T-cell (primary cell): ENCODE data around the gene SYNPO. TPM values are rescaled to one million over a fixed set of nuclear protein-coding genes. Genes with fewer than 3 reads are reported as not detected.

Experiments
- ATAC-seq, 4 experiments: fragments of 200-7000 bp in 3 of 4; fragments of 150-1000 bp in 1 of 4; cut with Tn5 transposase; replicated peaks in 1 of 4; 1 replicate in 3 of 4; 2 replicates in 1 of 4; pipeline ENCODE4 v1.10.0; 2021; ENCODE audit warnings: moderate library complexity in 3 of 4, mild to moderate bottlenecking in 2 of 4, moderate number of reproducible peaks in 1 of 4
- CTCF ChIA-PET, 2 donors: fragments of 300-600 bp; sonication (Branson Sonifier 250); formaldehyde crosslinking; loops; one replicate each; lab custom pipeline; 2022; ENCODE audit warnings: antibody characterized with exemption in 2 of 2; lab: Charles Lee
- POLR2A ChIA-PET, 2 donors: fragments of 300-600 bp; sonication (Branson Sonifier 250); formaldehyde crosslinking; loops; one replicate each; lab custom pipeline; 2022; ENCODE audit warnings: antibody characterized with exemption in 2 of 2; lab: Charles Lee
- DNase-seq, 35 experiments: peaks; one replicate each; pipeline versions ENCODE4 v3.0.0 to v3.0.0-alpha.2; 2013 to 2023
- H3K27ac ChIP-seq: one replicate; pipeline ENCODE4 v1.5.1; 2013; ENCODE audit warnings: low read length
- H3K27me3 ChIP-seq, 2 experiments: replicated peaks in 1 of 2; 1 replicate in 1 of 2; 2 replicates in 1 of 2; pipeline versions ENCODE4 v1.6.1 to v1.7.0; 2013; ENCODE audit warnings: low read length in 1 of 2, mixed read lengths in 1 of 2; ENCODE audit not compliant: control insufficient read depth in 2 of 2, insufficient read depth in 2 of 2; ENCODE audit errors: extremely low read depth in 1 of 2
- H3K36me3 ChIP-seq, 2 donors: 1 replicate in 1 of 2; 2 replicates in 1 of 2; pipeline versions ENCODE4 v1.6.1 to v1.7.0; 2013; ENCODE audit warnings: low read length in 1 of 2; ENCODE audit not compliant: control insufficient read depth in 2 of 2, insufficient read depth in 1 of 2; ENCODE audit errors: extremely low read depth in 1 of 2
- H3K4me1 ChIP-seq, 2 experiments: 1 replicate in 1 of 2; 2 replicates in 1 of 2; pipeline versions ENCODE4 v1.6.1 to v1.7.0; 2013; ENCODE audit warnings: low read length in 2 of 2, mixed read lengths in 1 of 2; ENCODE audit not compliant: insufficient read depth in 2 of 2, control insufficient read depth in 1 of 2; ENCODE audit errors: extremely low read depth in 1 of 2
- H3K4me3 ChIP-seq, 2 donors: 1 replicate in 1 of 2; 2 replicates in 1 of 2; pipeline versions ENCODE4 v1.5.1 to v1.7.0; 2013; ENCODE audit warnings: mild to moderate bottlenecking in 2 of 2, low read length in 1 of 2, moderate library complexity in 1 of 2; ENCODE audit not compliant: control insufficient read depth in 1 of 2; ENCODE audit errors: extremely low read depth in 1 of 2
- H3K9me3 ChIP-seq: 2 replicates; pipeline ENCODE4 v1.7.0; 2013
- H3K27ac Mint-ChIP-seq, 2 donors: one replicate each; pipeline ENCODE4 v1.8.0; 2020 to 2021; ENCODE audit warnings: mild to moderate bottlenecking in 2 of 2, mixed read lengths in 2 of 2
- H3K27me3 Mint-ChIP-seq, 2 donors: one replicate each; pipeline ENCODE4 v1.8.0; 2021 to 2022; ENCODE audit warnings: mixed read lengths in 2 of 2
- H3K36me3 Mint-ChIP-seq: one replicate; pipeline ENCODE4 v1.8.0; 2021; ENCODE audit warnings: mixed read lengths
- H3K4me1 Mint-ChIP-seq, 3 donors: one replicate each; pipeline ENCODE4 v1.8.0; 2020 to 2022; ENCODE audit warnings: mixed read lengths in 3 of 3, mild to moderate bottlenecking in 1 of 3
- H3K4me3 Mint-ChIP-seq, 3 donors: one replicate each; pipeline ENCODE4 v1.8.0; 2020 to 2022; ENCODE audit warnings: mild to moderate bottlenecking in 3 of 3, mixed read lengths in 3 of 3, moderate library complexity in 3 of 3
- H3K9me3 Mint-ChIP-seq, 3 donors: one replicate each; pipeline ENCODE4 v1.8.0; 2020 to 2022; ENCODE audit warnings: mixed read lengths in 3 of 3
- WGBS: methylation state at CpG from one replicate; pipeline ENCODE4 v1.1.5; 2013; ENCODE audit warnings: missing lambda C conversion rate; ENCODE audit not compliant: insufficient coverage; 5-methylcytosine and 5-hydroxymethylcytosine counted together
- total RNA-seq, 35 experiments: library from RNA in 6 of 35; stranded (reverse) in 6 of 35; fragments of 120-200 nt in 1 of 35; gene quantifications; one replicate each; pipeline versions ENCODE4 v1.2.1 to v1.2.4 and lab custom pipeline; 2013 to 2026

Gene SYNPO
- total RNA-seq, 5 donors from 2014 or later (not counting 1 experiment from before 2014, with no cell fraction given) = 0.09 to 1.9 (median 1.0) TPM

DNA sequence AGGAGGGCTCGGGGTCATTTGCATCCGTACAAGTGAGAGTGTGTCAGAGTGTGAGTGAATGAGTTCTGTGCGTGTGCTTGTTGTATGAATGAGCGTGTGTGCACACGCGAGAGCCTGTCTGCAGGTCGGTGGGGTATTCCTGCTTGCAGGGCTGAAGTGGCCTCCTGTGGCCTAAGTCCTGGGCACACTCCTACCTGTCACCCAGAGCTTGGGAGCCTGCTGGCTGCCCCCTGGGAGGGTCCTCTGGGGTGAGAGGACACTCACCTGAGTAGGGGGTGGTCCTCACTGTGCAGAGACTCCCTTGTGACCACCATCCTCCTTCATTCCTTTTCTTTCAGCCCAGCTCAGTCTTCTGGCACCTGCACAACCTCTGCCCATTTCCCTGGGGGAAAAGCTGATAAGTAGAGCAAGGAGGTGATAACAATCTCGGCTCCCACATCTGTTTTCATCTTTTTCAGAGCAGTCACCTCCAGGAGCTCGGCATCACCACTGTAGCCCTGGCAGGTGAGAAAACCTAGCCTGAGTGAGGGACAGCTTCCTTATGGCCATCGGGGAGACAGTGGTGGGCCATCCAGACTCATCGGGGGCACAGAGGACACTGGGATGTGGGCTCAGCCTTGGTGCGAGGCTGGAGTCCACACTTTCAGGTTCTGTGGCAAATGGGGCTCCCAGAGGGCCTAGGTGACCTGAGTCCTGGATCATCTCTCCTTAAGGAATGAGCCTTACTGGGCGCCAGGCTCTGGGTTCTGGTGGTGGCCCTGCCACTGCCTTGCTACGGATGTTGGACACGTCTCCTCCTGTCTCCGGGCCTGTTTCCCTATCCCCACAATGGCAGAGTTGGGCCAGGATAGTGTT, 38.7 kb upstream of the SYNPO start:
- Mint-ChIP-seq H3K9me3 (no peaks in the 10 kb centered on the region), H3K36me3 (no peaks in the 10 kb centered on the region), H3K4me3 (no peak overlapping the region), H3K27me3 (peaks cover 0 to 2% of the 10 kb centered on the region in 2 donors), H3K4me1 (no peaks in the 10 kb centered on the region), H3K27ac (no peak overlapping the region)
- Histone ChIP-seq H3K27me3 (peaks cover 0 to 26% of the 10 kb centered on the region in 2 experiments), H3K36me3 (no peaks in the 10 kb centered on the region), H3K9me3 (no peaks in the 10 kb centered on the region), H3K4me3 (no peak overlapping the region), H3K4me1 (no peaks in the 10 kb centered on the region), H3K27ac (no peak overlapping the region)
- ChIA-PET CTCF (no interaction called here), POLR2A (no interaction called here)
- DNase-seq (no peak), ATAC-seq (no peak)
- WGBS = 74% methylated on average over 9 of the region's 16 CpGs

DNA sequence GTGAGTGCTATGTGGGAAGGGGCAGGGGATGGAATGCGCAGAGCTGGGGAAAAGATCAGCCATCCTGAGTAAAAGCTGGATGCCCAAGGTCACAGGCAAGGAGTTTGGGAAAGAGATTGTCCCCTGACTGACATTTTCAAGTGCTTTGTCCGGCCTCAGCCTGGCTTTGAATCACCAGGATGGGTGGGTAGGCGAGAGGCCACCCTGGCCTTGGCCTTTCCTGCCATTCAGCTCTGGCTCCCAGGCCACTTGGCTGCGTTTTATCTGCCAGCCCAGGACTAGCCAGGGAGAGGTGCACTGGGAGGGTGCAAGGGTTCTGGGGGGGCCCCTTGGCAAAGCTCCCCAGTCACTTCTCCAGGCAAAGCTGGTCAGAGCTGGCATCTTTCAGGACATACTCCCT, 37.4 kb upstream of the SYNPO start:
- POLR2A ChIA-PET = no interaction called here
- peaks cover 0 to 2% of the 10 kb centered on the region in 2 donors for H3K27me3 Mint-ChIP-seq
- DNase-seq = no peak
- WGBS = 72% methylated on average over 3 of the region's 4 CpGs
- H3K9me3 Mint-ChIP-seq = no peaks in the 10 kb centered on the region
- H3K36me3 Mint-ChIP-seq = no peaks in the 10 kb centered on the region
- H3K9me3 ChIP-seq = no peaks in the 10 kb centered on the region
- no peak overlapping the region for H3K27ac Mint-ChIP-seq
- no peaks in the 10 kb centered on the region for H3K36me3 ChIP-seq
- no peaks in the 10 kb centered on the region for H3K4me1 ChIP-seq
- ATAC-seq = no peak
- no peak overlapping the region for H3K4me3 ChIP-seq
- H3K4me3 Mint-ChIP-seq = no peak overlapping the region
- no peak overlapping the region for H3K27ac ChIP-seq
- CTCF ChIA-PET = no interaction called here
- H3K4me1 Mint-ChIP-seq = no peaks in the 10 kb centered on the region
- H3K27me3 ChIP-seq = peaks cover 0 to 26% of the 10 kb centered on the region in 2 experiments

DNA sequence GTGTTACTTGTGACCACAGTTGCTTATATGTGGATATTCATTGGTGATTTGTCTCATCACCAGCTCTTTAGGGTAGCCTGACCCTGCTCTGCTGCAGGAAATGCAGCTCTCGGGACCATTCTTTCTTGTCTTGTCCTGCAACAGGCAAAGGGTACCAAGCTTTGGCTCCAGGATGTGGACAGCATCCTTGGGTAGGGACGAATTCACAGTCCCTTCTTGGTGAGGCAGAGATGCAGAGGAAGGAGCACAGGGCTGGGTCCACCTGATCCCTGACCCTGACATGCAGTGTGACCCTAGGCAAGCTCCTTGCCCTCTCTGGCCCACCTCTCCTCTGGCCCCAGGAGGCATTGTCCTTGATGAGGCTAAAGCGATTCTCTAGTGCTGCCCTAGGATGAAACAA, 37.0 kb upstream of the SYNPO start:
- H3K36me3 Mint-ChIP-seq = no peaks in the 10 kb centered on the region
- no peaks in the 10 kb centered on the region for H3K4me1 Mint-ChIP-seq
- DNase-seq = no peak
- H3K9me3 Mint-ChIP-seq = no peaks in the 10 kb centered on the region
- WGBS = 64% methylated on average over 2 of the region's 3 CpGs
- Histone ChIP-seq H3K4me1 (no peaks in the 10 kb centered on the region), H3K27ac (no peak overlapping the region), H3K9me3 (no peaks in the 10 kb centered on the region), H3K36me3 (no peaks in the 10 kb centered on the region), H3K4me3 (no peak overlapping the region), H3K27me3 (peaks cover 0 to 26% of the 10 kb centered on the region in 2 experiments)
- ATAC-seq = no peak
- H3K27me3 Mint-ChIP-seq = peaks cover 0 to 2% of the 10 kb centered on the region in 2 donors
- H3K4me3 Mint-ChIP-seq = no peak overlapping the region
- POLR2A ChIA-PET = no interaction called here
- CTCF ChIA-PET = interaction anchor here in 1 of 2 donors (0.6 kb wide), 1 partner anchor 227 kb away, joined by 5 read pairs; no protein-coding TSS in a partner anchor
- H3K27ac Mint-ChIP-seq = no peak overlapping the region

DNA sequence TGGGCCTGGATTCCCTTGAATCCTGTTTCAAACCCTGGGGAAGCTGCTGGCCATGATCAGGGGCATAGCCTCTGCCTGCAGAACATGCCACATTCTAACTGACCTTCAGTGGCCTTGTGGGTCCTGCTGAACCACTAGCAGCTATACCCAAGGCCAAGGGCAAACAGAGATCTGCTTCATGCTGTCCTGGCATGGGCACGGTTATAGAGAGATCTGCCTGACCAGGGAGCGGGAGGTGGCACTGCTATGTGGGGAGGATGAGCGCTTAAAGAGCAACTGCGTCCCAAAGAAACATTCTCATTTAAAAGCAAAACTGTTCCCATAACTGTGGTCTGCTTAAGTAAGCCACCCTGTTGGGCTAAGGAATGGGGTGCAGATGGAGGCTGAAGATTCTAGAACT, 36.5 kb upstream of the SYNPO start:
- H3K27ac ChIP-seq = no peak overlapping the region
- ATAC-seq = no peak
- no peaks in the 10 kb centered on the region for H3K9me3 ChIP-seq
- no peak for DNase-seq
- ChIA-PET CTCF (interaction anchor here in 1 of 2 donors (0.6 kb wide), 1 partner anchor 227 kb away, joined by 5 read pairs; no protein-coding TSS in a partner anchor), POLR2A (no interaction called here)
- WGBS = 60% methylated on average over 1 of the region's 4 CpGs
- no peak overlapping the region for H3K4me3 Mint-ChIP-seq
- no peaks in the 10 kb centered on the region for H3K36me3 Mint-ChIP-seq
- no peaks in the 10 kb centered on the region for H3K4me1 Mint-ChIP-seq
- H3K27me3 ChIP-seq = peaks cover 0 to 26% of the 10 kb centered on the region in 2 experiments
- no peaks in the 10 kb centered on the region for H3K36me3 ChIP-seq
- H3K4me1 ChIP-seq = no peaks in the 10 kb centered on the region
- H3K27me3 Mint-ChIP-seq = peaks cover 0 to 2% of the 10 kb centered on the region in 2 donors
- no peak overlapping the region for H3K4me3 ChIP-seq
- no peak overlapping the region for H3K27ac Mint-ChIP-seq
- H3K9me3 Mint-ChIP-seq = no peaks in the 10 kb centered on the region

DNA sequence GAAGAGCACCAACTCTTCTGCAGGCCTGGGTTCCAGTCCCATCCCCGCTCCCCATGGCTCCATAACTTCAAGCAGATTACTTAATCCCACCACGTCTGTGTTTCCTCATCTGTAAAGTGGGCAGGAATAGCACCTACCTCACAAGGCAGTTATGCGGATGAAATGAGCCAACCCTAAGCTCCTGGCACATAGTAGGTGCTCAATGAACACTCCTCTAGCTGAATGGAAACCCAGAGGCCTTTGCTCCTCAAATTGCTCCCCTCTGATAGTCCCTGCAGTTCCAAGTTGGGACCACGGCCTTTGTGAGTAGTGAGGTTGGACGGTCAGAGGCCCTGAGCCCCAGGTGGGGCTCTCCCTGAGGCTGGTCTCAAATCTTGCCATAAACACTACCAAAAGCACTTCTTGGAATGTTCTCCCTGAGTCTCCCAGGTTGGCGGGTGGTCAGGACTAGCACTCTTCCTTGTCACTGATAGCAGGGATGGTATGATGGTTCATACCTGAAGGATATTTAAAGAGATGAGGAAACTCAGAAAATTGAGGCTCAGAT, 35.5 kb upstream of the SYNPO start:
- Histone ChIP-seq H3K4me3 (no peak overlapping the region), H3K36me3 (no peaks in the 10 kb centered on the region), H3K4me1 (no peaks in the 10 kb centered on the region), H3K9me3 (no peaks in the 10 kb centered on the region), H3K27ac (no peak overlapping the region), H3K27me3 (peaks cover 0 to 19% of the 10 kb centered on the region in 2 experiments)
- ATAC-seq (no peak), DNase-seq (no peak)
- CTCF ChIA-PET = no interaction called here
- Mint-ChIP-seq H3K27ac (no peak overlapping the region), H3K36me3 (no peaks in the 10 kb centered on the region), H3K27me3 (no peaks in the 10 kb centered on the region), H3K4me1 (no peaks in the 10 kb centered on the region), H3K4me3 (no peak overlapping the region), H3K9me3 (no peaks in the 10 kb centered on the region)
- 80% methylated on average over 1 of the region's 6 CpGs for WGBS
- POLR2A ChIA-PET = no interaction called here

DNA sequence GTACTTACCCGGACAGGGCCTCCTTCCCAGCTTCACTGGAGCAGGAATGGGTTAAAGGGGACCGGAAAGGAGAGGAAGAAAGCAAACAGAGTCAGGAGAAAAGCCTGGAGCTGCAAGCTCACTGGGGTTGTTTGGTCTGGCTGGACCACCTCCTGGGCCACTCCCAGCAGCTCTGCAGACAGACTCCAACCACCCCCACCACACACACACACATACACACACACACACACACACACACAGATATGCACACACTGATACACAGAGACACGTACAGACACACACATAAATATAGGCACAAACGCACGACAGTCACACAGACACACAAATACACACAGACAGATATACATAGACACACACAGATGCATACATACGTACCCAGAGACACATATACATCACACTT, 34.9 kb upstream of the SYNPO start:
- H3K4me1 ChIP-seq = no peaks in the 10 kb centered on the region
- no peak for DNase-seq
- Mint-ChIP-seq H3K36me3 (no peaks in the 10 kb centered on the region), H3K27me3 (no peaks in the 10 kb centered on the region), H3K4me1 (no peaks in the 10 kb centered on the region), H3K27ac (no peak overlapping the region), H3K9me3 (no peaks in the 10 kb centered on the region), H3K4me3 (no peak overlapping the region)
- H3K27ac ChIP-seq = no peak overlapping the region
- POLR2A ChIA-PET = interaction anchor here in 1 of 2 donors (0.7 kb wide), 1 partner anchor 100 kb away, joined by 3 read pairs; no protein-coding TSS in a partner anchor
- no peaks in the 10 kb centered on the region for H3K36me3 ChIP-seq
- CTCF ChIA-PET = no interaction called here
- peaks cover 0 to 13% of the 10 kb centered on the region in 2 experiments for H3K27me3 ChIP-seq
- H3K4me3 ChIP-seq = no peak overlapping the region
- 80% methylated on average over 5 of the region's 6 CpGs for WGBS
- no peaks in the 10 kb centered on the region for H3K9me3 ChIP-seq
- ATAC-seq = no peak
